NAMALWA (cell line): ENCODE measurements around the gene SHISA9.
"Not testable (repeated sequence)": the region's sequence is repeated elsewhere in the genome, so short reads cannot be mapped to it uniquely, and the experiment has no call there.

ENCODE experiments used
- DNase-seq: peaks from one replicate; pipeline ENCODE4 v3.0.0-alpha.2; 2015; ENCODE audit warnings: low spot score

Gene SHISA9

DNA sequence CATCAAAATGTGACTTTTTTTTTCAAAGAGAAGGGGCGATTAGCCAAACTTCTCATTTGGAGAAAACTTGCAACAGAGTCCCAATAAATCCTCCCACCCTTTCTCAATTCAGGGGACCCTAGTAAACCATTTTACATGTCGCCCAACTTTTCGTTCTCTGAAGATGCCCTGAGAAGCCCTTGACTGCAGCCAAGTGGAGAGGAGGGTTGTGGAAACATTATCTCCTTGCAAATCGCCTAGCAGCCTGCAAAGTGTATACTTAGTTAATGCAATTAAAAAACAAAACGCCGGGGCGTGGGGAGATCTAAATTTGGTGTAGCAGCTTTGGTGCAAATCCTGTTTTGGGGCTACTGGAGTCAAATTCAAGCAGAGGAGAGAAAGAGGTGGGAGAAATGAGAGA, 1.2 kb upstream of the SHISA9 start:
- DNase-seq, result no peak

DNA sequence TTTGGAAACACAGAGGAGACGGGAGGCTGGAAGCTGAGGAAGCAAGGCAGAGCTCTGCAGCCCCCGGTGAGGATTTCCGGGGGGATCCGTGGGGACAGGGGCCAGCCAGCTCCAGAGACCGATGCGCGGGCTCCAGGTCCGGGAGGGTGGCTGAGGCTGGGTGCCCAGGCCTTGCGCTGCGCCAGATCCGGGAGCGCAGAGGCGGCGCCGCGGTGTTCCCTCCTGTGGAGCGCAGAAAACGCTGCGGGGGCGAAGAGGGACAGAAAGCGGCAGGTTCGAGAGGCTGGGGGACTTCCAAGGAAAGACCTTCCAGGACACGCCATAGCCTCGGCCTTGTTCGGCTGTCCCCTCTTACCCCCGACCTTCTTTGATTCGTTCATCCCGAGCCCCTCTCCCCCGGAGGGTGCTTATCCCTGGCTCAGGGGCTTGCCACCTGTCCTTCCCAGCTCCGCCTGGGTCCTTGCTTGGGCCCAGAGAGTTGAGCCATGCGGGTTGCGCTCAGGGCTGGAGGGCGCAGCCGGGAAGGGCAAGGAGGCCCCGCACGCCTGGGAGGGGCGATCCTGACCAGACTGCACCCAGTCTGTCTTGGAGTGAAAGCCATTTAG, 697 bp upstream of the SHISA9 start:
- no peak for DNase-seq

DNA sequence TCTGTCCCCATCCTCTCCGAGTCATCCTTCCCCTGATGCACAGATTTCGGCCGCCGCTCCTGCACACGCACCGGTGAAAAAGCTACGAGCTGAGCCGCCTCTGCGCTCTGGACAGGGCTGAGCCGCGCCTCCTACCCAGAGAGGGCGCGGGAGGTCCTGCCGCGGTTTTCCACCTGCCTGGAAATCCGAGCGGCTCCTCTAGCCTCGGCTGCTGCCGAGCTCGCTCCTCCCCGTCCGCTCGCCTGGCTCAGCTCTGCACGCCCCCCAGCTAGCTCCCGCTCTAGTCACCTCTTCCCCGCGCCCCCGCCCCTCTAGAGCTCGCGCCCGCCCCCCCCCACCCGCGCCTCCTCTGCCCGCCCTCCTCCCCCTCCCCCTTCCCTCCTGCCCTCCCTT, 198 bp upstream of the SHISA9 start:
- no peak for DNase-seq

GRCh38 chr16:12902511-12903372, 1.3 kb downstream of the SHISA9 start:
- no peak for DNase-seq

DNA sequence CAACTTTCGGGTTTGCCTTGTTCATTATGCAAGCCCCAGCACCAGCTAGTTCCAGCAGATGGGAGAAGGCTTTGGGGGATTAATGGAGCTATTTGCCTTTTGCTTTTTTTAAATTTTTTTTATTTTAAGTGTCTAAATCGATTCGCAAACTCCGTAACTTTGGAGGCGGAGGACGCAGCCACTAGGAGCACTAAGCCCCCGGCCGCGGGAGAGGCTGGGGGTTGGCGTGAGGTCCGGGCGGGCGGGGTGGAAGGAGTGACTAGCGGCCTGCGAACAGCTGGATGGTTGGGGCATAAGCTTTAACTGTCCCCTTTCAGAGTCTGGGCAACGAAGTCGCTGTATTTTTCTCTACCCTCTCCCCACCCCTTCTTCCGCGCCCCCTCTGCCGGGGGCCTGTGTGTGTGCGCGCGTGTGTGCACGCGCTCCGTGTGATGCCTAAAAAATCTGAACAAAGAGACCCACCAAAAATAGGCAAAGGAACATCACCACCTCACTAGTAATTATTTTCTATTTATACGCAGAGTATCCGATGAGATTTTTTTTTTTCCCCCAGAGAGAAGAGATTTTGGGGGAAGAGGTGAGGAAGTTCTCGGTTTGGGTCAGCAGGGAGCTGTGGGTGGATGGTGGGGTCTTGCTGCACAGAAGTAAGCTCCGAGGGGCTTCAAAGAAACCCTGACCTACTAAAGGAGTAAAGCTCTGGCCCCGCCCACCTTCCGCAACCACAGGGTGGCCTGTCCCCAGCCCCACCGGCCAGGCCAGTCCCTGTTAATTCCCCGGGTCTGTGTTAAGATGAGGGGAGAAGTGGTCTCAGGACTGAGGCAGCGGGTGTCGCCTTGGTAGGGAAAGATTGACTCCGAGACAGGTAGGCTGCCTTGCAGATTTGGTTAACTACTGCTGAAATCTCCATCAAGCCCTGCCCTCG, 2.3 kb downstream of the SHISA9 start:
- no peak for DNase-seq

GRCh38 chr16:12904329-12904671, 2.9 kb downstream of the SHISA9 start:
- no peak for DNase-seq

DNA sequence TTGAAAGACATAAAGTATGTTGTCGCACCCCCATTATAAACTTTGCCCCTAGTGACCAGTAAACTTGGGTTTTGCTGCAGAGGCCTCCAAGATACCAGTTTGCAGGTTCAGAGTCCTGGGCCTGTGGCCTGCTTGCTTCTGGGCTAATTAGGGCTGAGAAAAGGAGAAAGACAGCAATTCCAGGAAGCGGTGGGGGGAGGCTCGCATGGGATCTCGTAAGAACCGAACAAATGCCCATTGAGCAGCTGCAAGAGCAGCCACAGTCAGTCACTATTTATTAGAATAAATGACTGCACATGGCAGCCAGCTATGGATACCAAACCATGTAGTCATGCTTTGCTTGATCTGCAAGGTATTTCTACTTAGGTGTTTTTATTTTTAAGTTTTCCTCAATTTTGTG, 4.9 kb downstream of the SHISA9 start:
- DNase-seq, result no peak

GRCh38 chr16:12906765-12907516, 5.5 kb downstream of the SHISA9 start:
- no peak for DNase-seq

DNA sequence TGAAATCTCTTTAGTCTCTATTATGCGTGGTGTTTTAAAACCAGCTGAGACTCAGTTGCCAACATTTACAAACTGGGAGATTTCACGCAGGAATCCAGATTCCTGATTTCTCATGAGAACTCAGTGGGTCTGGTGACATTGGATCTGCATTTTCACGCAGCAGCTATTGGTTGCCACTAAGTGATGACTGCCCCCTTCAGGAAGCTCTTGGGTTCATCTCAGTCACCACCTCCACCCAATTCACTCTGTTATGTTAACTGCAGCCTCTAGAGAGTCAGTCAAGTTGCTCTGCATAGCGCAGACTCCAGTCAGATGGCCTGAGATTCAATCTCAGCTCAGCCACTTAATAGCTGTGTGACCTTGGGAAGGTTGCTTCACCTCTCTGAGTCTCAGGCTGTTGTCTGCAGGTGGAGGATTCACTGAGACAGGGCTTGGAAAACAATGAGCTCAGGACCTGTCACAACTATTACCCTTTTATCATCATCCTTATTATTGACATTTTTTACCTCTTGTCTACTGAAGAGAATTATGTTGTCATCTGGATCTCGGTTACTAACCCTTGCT, 6.4 kb downstream of the SHISA9 start:
- peak; percentile 35 for DNase-seq

DNA sequence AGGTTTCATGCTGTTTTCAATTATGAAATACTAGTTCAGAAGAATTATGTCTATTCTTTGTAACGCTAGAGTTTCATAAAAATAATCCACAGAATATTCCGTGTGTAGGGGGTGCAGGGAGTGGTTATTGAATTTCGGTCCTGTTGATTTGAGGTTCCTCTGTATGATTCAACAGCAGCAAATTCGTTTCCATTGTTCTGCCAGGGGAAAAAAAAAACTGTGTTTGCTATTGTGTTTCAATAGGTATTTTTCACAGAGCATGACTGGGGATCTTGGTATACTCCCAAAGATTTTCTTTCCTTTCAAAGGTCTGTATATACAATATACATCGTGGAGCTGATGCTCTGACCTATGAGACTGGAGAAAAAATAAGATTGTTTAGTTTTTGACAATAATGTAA, 15.8 kb downstream of the SHISA9 start:
- DNase-seq, result no peak

DNA sequence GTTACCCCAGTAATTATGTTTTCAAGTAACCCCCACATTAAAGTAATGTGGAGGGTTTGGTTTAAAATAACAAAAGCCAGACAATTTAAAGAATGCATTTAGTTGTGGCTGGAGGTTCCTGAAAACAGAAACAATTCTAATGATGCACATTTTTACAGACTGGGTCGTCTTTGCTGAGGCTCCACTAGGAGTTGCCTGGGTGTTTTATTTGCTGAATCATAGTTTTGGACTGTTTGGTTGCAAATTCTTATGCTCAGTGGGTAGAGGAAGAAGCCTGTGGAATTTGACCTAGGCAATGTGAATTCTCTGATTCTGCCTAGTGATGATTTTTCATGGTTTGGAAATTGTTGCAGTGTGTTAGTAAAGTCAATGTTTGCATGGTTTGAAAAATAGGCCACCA, 16.3 kb downstream of the SHISA9 start:
- DNase-seq, result no peak

DNA sequence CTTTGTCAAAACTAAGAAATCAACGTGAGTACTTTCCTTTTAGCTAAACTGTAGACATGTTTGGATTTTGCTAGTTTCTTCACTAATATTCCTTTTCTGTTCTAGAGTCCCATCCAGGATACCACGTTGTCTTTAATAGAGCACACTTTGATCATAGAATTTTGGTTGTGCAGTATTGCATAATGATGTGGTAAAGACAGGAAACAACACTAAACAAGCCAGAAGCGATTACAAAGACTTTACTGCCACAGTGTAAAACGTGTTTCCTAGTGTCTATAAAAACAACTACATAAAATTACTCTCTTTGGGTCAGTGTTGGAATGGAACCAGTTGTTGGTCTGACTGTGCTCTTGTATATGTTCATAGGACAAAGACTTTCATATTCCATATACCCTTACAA, 19.3 kb downstream of the SHISA9 start:
- no peak for DNase-seq

DNA sequence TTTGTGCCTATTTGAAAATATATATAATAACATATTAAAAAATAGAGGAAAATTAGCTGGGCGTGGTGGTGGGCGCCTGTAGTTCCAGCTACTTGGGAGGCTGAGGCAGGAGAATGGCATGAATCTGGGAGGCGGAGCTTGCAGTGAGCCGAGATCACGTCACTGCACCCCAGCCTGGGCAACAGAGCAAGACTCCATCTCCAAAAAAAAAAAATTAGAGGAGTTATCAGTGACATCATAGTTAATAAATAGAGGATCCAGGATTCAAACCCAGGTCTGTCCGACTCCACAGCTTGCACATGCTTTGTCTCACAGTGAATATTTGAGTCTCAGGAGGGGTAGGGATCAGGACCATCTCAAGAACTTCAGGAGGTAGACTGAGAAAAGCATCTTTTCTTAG, 22.2 kb downstream of the SHISA9 start:
- DNase-seq, result not testable (repeated sequence)

DNA sequence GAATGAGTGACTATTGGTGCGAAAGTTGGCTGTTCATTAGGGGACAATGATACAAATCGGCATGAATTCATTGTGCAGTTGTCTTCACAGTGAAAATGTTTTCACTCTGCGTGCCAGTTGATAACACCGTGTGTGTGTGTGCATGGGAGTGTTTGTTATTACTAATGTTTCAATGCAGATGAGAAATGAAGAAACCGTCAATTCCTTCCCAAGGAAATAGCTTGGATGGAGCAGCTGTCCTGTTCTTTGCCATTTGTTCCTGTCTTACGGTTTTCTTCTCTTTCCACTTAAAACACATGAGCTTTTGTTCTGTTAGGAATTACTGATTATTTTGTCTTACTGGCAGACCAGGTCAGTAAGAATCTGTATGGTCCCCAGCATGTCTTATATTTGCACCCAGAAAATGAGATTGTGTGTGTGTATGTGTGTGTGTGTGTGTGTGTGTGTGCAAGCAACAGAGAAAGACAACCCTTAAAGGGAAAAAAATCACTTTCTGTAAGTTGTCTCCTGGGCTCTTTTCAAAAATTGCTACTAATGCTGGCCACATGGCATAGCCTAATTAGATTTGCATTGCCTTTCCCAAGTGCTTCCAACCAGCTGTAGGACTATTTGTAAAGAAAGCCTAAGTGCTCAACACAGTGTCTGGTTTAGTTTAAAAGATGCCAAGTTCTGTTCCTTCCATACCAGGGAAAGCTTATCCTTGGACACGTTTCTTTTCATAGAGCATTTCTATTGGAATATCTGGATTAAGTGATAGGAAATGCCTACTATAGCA, 23.8 kb downstream of the SHISA9 start:
- no peak for DNase-seq

DNA sequence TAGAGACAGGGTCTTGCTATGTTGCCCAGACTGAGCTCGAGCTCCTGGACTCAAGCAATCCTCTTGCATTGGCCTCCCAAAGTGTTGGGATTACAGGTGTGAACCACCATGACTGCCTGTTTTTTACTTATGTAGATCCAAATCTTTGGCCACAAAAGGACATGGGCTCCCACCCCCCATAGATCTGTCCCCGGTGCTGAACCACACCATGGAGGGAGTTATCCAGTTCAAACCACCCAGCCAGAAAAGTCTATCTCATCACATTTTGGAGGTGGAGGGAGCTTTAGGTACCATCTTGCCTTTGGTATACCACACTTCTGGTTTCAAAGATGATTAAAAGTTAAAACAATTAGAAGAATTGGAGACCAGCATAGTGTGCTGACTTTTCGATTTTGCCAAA, 26.2 kb downstream of the SHISA9 start:
- DNase-seq, result no peak

- DNase-seq, result no peak
These were observed 29.5 kb downstream of the SHISA9 start for GRCh38 chr16:12930881-12931280.

GRCh38 chr16:12936391-12936790, 35.0 kb downstream of the SHISA9 start:
- DNase-seq, result no peak

DNA sequence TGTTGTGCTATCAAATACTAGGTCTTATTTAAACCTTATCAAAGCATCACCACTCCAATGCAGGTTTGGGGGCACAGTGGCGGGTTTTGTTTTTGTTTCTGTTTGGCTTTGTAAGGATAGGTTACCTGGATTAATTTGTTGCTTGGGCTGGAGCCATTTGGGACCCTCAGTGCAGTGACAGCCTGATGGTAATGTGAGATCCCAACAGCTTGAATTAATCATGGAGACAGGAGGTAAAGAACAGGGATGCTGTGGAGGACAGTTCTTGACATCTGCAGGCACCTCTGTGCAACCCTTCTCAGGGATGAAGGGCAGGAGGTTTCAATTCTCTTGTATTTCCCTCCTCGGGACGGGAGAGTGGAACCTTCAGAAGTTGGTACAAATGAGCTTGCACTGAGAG, 40.5 kb downstream of the SHISA9 start:
- no peak for DNase-seq

GRCh38 chr16:12942861-12943260, 41.5 kb downstream of the SHISA9 start:
- DNase-seq, result no peak

DNA sequence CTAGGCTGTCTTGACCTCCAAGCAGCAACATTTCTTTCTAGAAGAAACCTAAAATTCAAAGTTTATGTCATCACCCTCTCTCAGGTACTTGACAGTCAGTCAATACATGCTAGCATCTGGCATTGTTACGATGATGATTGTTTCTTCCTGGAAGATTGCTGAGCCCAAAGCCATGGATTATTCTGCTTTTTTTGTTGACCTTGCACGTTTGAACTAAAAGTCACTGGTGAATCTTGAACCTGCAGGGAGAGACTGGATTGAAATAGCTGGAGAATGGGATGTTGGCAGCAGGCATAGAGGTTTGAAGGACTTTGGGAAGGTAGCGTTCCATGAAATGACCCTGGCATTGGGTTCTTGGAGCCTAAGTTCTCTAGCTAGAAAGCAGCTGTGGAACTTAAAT, 42.9 kb downstream of the SHISA9 start:
- no peak for DNase-seq

- DNase-seq, result no peak
These were observed 50.0 kb downstream of the SHISA9 start for GRCh38 chr16:12951392-12951791.
